GM21723 (cell line): ENCODE results near the gene FBRSL1.

Source experiments
- ATAC-seq: cut with Tn5 transposase; IDR thresholded peaks from one replicate; pipeline ENCODE4 v1.9.1; 2021; ENCODE audit warnings: mild to moderate bottlenecking, moderate library complexity; ENCODE audit not compliant: unreplicated experiment

The FBRSL1 gene

DNA sequence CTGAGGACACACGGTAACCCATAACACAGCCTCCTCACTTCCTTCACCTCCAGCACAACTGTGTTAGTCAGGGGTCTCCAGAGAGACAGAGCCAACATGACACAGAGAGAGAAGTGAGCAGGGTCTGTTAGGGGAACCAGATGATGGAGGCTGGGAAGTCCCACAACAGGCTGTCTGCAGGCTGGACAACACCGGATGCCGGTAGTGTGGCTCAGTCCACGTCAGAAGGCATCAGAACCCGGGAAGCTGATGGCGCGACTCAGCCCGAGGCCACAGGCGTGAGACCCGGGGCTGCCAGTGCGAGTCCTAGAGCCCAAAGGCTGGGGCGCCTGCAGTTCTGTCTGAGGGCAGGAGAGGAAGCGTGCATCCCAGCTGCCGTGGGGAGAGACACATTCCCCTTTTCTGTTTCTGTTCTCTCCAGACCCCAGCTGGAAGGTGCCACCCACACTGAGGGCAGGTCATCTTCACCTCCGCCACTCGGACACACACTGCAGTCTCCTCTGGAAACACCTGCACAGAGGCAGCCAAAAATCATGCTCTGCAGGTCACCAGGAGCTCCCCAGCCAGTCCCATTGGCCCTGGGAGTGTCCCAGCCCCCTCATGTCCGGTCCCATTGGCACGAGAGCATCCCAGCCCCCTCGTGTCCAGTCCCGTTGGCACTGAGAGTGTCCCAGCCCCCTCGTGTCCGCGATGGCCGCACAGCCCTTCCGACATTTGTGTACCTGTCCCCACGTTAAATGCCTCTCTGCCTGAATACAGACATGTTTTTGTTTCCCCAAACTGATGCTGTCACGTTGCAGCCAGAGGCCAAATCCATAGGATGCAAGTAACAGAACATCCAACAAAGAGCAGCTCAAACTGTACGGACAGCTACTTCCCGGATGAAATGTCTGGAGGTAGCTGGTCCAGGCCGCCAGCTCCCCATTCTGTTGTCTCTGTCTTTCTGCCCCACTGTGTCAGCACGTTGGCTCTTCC is 7.9 kb upstream of the FBRSL1 start:
- ATAC-seq: no peak

DNA sequence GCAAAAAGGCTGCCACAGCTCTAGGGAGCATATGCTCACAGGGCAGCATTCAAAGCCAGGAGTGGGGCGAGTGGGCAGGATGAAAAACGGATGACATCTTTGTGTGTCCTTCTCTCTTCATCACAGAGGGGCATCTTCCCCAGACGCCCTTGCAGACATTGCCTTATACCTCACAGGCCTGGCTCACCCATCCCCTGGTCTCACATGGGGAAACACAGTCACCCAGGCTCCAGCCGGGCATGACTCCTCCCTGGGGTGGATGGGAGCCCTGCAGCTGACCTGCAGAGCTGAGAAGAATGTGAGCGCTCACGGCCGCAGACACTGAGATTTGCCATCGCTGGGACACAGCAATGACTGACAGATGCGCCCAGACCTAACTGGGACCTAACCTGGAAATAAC is 7.2 kb upstream of the FBRSL1 start:
- ATAC-seq: no peak

DNA sequence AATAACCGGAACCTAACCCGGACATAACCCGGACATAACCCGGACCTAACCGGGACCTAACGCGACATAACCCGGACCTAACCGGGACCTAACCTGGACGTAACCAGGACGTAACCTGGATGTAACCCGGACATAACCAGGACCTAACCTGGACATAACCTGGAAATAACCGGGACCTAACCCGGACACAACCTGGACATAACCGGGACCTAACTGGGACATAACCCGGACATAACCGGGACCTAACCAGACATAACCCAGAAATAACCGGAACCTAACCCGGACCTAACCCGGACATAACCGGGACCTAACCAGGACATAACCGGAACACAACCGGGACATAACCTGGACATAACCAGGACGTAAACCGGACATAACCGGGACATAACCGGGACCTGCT is 6.7 kb upstream of the FBRSL1 start:
- ATAC-seq: no peak

DNA sequence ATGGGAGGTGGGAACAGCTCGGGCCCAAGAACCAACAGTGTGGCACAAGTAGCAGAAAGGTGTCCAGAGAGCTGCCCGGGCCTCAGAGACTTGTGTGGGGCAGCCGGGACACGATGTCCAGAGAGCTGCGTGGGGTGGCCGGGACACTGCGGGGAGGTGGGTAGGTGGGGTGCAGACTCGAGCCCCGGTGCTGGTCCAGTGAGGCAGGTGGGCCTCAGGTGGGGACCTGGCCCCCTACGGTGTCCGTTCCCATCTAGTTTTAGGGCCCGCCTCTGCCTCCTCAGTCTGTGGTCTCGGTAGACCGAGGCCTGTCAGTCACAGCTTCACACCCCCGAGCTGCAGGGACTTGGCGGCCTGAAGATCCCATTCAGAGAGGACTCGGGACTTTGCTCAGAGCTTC is 6.3 kb upstream of the FBRSL1 start:
- no peak for ATAC-seq

DNA sequence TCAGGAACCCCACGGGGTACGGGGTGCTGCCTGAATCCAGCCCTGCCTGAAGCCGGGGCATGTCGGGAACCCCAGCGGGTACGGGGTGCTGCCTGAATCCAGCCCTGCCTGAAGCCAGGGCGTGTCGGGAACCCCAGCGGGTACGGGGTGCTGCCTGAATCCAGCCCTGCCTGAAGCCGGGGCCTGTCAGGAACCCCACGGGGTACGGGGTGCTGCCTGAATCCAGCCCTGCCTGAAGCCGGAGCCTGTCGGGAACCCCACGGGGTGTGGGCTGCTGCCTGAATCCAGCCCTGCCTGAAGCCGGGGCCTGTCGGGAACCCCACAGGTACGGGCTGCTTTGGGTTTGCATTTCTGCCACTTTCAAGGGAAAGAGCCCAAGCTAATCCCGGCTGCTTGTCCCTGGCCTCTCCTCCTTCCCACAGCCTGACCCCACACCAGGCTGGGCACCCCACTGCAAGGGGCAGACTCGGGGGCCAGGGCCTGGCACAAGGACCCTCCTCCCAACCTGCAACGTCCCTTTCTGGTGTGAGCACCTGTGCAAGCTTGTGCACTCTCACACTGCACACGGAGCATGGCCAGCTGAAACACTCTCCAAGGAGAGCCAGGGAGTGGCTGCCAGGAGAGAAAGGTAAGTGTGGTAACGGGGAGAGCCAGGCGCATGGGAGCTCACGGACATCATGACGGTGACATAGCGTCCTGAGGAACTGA is 5.6 kb upstream of the FBRSL1 start:
- no peak for ATAC-seq

DNA sequence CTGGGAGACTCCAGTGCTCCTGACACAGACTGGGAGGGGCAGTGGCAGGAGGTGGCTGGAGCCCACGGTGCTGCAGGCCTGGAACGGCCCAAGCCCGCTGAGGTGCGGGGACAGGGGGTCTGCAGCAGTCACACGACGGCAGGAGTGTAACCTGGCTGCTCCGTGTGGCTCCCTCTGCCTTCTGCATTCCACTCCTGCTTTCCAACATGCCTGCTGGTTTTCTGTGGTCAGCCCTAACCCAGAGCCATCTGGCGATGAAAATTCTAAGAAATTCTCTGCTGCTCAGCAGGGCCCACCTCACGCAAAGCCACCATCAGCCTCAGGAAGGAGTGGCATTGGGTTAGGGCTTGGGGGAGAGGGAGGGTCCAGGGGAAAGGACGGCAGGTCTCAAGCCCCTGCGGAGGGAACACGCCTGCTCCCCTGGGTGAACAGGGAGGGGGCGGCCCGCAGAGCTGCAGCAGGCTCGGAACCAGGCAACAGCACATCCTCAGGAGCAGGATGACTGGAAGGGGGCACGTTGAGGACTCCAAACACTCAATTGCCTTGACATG is 5.0 kb upstream of the FBRSL1 start:
- ATAC-seq: no peak

DNA sequence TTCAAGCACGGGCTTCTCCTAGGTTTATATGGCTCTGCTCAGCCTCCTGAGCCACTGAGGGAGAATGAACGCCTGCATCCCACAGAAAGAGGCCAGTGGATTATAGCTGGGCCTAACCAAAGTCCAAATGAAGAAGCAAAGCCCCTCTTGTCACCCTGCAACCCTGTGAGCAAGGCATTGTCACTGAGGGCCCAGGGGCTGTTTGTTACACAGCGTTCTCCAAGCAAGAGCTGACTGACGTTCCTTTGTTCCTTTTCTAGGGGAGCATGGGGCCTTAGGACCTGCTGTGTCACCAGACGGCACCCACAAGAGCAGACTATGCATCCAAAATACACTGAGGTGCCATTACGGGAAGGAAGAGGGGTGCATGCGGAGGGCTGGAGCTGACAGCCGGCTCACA is 4.3 kb upstream of the FBRSL1 start:
- ATAC-seq: no peak

DNA sequence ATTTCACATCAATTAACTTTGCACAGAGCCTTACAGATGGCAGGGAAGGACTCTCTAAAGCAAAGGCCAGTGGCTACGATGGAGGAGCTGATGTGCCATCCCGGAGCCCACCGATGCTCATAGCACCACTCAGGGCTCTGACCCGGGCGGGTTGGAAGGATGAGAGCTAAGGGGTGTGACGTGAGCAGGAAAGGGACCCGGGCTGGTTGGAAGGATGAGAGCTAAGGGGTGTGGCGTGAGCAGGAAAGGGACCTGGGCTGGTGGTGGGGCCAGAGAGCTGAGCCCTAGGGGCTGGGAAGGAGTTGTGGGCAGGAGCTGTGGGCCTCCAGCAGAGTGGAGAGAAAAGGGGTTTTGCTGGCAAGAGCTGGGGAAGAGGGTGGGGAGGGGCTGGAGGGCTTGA is 3.8 kb upstream of the FBRSL1 start:
- no peak for ATAC-seq

DNA sequence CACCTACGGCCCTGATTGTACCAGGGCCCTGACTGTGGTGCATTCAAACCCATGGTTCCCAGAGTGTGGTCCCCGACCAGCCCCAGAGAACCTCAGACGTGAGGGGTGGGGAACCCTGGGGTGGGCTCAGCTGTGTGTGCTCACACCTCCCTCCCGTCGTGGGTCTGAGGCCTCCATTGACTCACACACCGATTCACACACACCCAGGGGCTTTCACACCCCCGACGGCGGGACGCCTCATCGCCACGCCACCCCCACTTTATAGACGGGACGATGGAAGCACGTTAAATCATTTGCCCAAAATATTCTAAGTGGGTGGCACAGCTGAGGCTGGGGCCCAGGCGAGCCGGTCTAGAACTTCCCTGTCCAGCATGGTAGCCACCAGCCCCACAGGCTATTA is 3.4 kb upstream of the FBRSL1 start:
- ATAC-seq: no peak

DNA sequence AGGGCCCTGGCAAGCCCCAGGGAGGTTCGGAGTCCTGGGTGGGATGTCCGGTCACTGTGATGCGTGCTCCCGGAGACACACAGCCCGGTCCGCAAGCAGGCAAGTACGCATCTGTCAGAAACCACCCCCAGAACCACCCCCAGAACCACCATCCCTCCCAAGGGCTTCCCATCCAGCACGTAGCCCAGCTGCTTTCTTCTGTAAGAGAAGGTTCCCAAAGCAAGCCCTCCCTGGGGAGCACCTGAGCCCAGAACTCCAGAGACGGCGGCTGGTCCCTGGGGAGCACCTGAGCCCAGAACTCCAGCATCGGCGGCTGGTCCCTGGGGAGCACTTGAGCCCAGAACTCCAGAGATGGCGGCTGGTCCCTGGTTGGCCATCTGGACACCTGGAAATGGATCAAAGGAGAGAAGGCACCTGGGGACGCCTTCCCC is 2.6 kb upstream of the FBRSL1 start:
- ATAC-seq: no peak

DNA sequence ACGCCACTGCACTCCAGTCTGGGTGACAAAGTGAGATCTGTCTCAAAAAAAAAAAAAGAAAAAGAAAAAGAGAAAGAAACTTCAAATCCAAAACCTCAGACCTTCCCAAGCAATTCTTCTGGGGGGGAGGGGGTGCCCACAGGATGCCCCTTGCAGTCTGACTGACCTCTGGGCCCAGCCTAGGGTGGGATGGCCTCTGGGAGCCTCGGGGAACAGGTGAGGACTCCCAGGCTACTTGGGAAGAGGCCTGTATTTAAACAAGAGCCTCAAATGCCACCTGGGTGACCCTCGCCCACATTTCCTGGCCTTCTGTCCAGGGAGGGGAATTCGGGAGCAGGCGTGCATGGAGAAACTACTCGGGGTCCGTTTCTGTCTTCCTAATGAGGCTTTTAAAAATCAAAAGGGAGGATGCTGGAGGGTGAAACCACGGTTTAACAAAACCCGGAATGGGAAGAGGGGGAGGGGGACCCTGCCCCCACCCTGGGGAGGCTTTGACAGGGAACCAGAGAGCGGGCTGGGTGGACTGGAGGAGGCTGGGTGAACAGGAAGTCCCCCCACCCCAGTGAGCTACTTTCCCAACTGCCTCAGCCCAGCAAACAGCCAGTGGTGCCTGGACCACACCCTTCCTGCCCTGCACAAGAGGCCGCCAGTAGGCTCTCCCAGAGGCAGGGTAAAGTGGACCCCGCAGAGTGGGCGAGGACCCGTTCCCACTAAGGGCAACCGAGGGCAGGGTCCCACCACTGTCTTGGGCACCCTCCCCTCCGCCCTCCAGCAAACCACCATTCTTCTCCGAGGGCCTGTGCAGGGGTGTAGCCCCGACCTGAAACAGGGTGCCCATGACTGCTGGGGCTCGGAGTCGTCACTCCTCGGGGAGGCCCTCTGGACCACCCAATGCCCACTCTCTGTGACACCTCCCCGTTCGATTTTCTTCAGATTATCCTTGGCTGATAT is 1.5 kb upstream of the FBRSL1 start:
- no peak for ATAC-seq

DNA sequence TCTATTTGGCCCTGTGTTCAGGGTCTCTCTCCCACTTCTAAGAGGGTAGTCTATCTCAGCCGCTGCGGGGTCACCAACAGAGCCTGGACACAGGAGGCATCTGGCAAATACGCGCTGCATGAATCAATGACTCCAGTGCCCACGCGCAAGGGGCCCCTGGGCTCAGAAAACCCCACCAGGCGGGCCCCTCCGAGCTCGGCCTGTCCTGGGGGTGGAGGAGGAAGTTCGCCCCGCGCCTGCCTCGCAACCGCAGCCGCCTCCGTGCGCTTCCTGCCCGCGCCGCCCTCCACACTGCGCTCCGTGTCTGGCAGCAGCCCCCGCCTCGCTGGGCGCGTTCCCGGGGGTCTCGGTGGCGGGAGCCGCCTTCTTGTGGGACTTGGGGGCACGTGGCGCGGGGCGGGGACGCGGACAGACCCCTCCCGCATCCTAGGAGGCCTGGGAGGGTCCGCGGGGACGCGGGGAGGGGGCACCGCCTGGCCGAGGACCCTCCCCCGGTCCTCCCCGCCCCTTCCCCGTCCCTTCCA is 811 bp upstream of the FBRSL1 start:
- peak; percentile 44 for ATAC-seq

DNA sequence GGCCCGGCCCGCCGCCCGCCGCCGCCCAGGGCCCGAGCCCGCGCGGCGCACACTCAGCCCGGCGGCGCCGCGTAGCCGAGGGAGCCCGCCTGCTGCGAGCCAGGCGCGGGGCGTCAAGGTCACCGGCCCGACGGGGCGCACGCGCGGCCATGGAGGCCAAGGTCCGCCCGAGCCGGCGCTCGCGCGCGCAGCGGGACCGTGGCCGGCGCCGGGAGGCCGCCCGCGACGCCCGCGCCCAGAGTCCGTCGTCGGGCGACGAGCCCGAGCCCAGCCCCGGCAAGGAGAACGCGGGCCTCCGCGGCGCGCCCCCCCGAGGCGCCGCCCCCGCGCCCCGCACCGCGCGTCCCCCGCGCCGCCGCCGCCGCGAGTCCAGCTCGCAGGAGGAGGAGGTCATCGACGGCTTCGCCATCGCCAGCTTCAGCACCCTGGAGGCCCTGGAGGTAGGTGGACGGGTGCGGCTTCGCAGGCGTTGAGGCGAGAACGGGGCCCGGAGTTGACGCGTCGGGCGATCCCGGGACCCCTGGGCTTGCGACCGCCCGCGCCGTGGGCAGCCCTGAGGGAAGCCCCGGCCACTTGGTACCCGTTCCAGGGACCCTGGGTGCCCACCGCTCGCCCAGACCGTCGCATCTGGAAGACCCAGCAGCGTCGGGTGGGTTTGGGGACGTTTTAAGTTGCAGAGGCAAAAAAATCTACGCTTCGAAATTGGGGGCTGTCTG is 629 bp downstream of the FBRSL1 start:
- no peak for ATAC-seq

DNA sequence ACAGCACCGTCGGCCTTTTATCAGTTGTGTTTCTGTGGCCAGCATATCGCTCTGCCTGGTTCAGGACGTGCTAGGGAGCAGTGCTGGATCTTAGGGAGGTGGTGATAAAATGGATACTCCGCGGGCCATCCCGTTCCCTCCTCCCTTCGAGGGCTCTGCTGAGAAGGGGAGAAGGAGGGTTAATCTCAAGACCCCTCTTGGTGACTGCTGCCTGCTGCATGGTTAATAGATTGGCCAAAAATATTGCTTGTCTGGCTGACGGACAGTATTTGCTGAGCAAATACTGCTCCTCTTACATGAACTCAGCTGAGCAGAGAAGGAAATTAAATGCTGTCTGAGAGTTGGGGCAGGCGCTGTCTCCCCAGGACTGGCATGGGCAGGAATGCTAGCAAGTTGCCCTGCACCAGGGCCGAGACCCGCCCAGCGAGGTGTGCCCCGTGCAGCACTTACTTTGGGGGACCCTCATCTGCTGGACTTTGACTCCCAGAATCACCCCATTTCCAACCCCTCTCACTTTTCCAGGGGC is 1.2 kb downstream of the FBRSL1 start:
- ATAC-seq: no peak

DNA sequence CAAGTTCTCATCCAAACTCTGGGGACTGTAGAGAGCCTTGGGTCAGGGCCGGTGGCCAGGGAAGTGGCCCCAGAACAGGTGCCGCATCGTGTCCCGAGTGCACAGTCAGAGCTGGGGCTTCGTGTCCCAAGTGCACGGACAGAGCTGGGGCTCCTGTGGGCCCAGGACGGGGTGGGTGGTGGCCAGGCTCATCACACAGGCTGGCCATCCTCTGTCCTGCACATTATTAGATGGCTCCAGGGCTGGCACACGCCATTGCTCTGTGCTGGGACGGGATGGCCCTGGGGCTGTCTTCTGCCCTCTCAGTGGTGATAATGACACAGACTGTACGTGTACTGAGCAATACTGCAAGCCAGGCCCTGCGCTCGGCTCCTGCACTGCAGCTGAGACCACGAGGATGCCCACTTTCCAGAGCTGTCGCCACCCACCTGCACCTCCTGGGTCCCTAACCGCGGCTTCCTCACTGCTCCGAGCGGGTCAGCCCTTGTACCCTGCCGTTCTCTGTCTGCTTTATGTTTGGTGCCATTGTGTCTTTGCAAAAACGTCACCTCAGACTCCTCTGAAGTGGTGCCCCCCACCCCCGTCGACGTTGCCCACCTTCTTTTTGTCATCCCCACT is 1.9 kb downstream of the FBRSL1 start:
- no peak for ATAC-seq

DNA sequence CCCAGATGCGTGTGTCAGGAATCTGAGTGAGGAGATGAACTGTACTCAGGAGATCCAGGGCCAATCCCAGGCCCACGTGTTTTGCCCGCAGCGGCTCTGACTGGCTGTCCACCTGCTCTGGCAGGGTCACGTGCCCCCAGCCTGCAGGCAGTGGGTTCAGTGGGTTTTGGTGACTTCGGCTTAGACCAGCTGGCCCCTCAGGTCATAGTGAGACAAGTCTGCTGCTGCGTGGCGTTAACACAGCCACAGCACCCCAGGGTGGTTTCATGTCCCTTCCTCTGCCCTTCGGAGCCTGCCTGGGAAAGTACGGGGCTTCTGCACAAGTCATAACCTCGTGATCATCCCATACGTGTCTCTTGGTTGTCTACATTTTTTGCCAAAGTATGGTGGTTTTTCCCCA is 2.6 kb downstream of the FBRSL1 start:
- no peak for ATAC-seq

DNA sequence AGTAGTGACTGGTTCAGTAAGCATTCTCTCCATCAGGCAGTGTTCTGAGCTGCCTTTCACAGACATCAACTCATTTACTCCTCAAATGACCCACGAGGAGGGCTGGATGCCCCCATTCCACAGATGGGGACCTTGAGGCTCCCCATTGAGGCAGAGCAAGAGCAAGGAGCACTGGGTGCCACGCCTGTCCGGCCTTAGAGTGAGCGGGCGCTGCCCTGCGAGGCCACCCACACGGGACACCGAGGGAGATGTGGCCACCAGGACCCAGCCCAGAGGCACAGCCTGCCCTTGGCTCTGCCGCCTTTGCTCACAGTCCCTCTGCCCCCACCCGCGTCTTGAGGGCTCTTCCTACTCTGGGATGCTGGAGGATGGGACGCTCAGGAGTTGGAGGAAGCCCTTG is 3.0 kb downstream of the FBRSL1 start:
- no peak for ATAC-seq

DNA sequence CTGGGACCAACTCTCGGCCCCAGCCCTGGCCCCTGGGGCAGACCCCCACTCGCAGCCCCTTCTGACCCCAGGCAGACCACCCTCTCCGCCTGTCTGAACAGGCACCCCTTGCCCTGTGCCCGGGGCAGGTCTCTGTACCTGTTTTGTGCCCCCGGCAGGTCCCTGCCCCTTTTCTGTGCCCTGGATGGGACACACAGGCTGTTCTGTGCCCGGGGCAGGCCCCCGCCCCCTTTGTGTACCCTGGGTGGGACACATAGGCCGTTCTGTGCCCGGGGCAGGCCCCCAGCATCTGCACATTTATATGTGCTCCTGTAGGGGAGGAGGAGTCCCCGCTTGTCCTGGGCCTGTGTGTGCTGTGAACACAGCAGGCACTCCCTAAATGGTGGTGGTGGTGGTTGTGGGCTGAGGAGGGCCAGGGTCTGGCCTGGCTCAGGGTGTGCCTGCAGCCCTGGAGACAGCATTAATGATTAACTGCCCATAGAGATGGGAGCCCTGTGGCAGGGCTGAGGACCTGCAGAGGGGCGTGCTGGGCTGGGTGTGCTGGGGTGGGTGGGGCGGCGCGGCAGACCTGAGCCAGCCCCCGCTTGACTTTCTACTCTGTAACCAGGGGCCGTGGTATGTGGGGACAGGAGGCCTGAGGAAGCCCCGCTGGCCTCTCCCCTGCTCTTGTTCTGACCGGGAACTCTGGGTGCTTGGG is 3.7 kb downstream of the FBRSL1 start:
- ATAC-seq: no peak
